Activated CD8-positive, alpha-beta memory T cell treated with anti-CD3 and anti-CD28 coated beads, Interleukin-2, amount 50 U/mL, for 24 hours (primary cell): ENCODE measurements around the gene PPP1R13B.
"Not testable (repeated sequence)": the region's sequence is repeated elsewhere in the genome, so short reads cannot be mapped to it uniquely, and the experiment has no call there.

Experiments
- DNase-seq: peaks from one replicate; pipeline ENCODE4 v3.0.0-alpha.2; 2020; ENCODE audit errors: extremely low read depth

Gene PPP1R13B

GRCh38 chr14:103832046-103832445, 15.3 kb downstream of the PPP1R13B start:
- no peak for DNase-seq

GRCh38 chr14:103830511-103831270, 16.7 kb downstream of the PPP1R13B start:
- DNase-seq, result no peak

- DNase-seq, result no peak
Observed at GRCh38 chr14:103828315-103828967, 18.9 kb downstream of the PPP1R13B start.

- no peak for DNase-seq
Observed at GRCh38 chr14:103825101-103825500, 22.3 kb downstream of the PPP1R13B start.

- no peak for DNase-seq
Observed at GRCh38 chr14:103820908-103821307, 26.5 kb downstream of the PPP1R13B start.

- DNase-seq, result no peak
Observed at GRCh38 chr14:103820382-103820781, 27.0 kb downstream of the PPP1R13B start.

GRCh38 chr14:103819503-103820307, 27.7 kb downstream of the PPP1R13B start:
- DNase-seq, result no peak

GRCh38 chr14:103818870-103819269, 28.5 kb downstream of the PPP1R13B start:
- no peak for DNase-seq

GRCh38 chr14:103818422-103818821, 29.0 kb downstream of the PPP1R13B start:
- DNase-seq, result no peak

GRCh38 chr14:103817595-103817994, 29.8 kb downstream of the PPP1R13B start:
- DNase-seq, result no peak

- DNase-seq, result no peak
Observed at GRCh38 chr14:103816991-103817390, 30.4 kb downstream of the PPP1R13B start.

GRCh38 chr14:103815253-103815652, 32.1 kb downstream of the PPP1R13B start:
- no peak for DNase-seq

- DNase-seq, result no peak
Observed at GRCh38 chr14:103811189-103811588, 36.2 kb downstream of the PPP1R13B start.

GRCh38 chr14:103808403-103809001, 38.9 kb downstream of the PPP1R13B start:
- peak; percentile 17 for DNase-seq

GRCh38 chr14:103806805-103807204, 40.6 kb downstream of the PPP1R13B start:
- no peak for DNase-seq

- no peak for DNase-seq
Observed at GRCh38 chr14:103805708-103806107, 41.7 kb downstream of the PPP1R13B start.

GRCh38 chr14:103803661-103804060, 43.7 kb downstream of the PPP1R13B start:
- DNase-seq, result no peak

- no peak for DNase-seq
Observed at GRCh38 chr14:103802356-103802755, 45.0 kb downstream of the PPP1R13B start.

GRCh38 chr14:103801459-103801858, 45.9 kb downstream of the PPP1R13B start:
- DNase-seq, result no peak

- DNase-seq, result not testable (repeated sequence)
Observed at GRCh38 chr14:103793192-103793591, 54.2 kb downstream of the PPP1R13B start.

GRCh38 chr14:103788086-103788485, 59.3 kb downstream of the PPP1R13B start:
- no peak for DNase-seq

- DNase-seq, result no peak
Observed at GRCh38 chr14:103782376-103782775, 65.0 kb downstream of the PPP1R13B start.
